K562 (cell line): ENCODE measurements around the gene RPL22L1. TPM values are rescaled to one million over a fixed set of nuclear protein-coding genes. Genes with fewer than 3 reads are reported as not detected.

Experiments
- ATAC-seq: fragments of 200-7000 bp; cut with Tn5 transposase; 3 replicates; pipeline ENCODE4 v1.9.1; 2020; ENCODE audit warnings: moderate library complexity
- BruUV-seq: library from RNA; stranded (reverse); fragments of 400-500 nt; replicated peaks from 2 replicates; lab custom pipeline; 2021; lab: Mats Ljungman, UMichigan
- CTCF ChIA-PET: fragments of 300-600 bp; formaldehyde crosslinking; extraction: SDS; loops from one replicate; lab custom pipeline; 2021; ENCODE audit warnings: low intra/inter-chr PET ratio; lab: Yijun Ruan, JAX
- POLR2A ChIA-PET: fragments of 300-600, 350-650 bp; sonication (Branson Sonifier 250); formaldehyde crosslinking; extraction: SDS; loops from one replicate; lab custom pipeline; 2021; ENCODE audit warnings: antibody characterized with exemption, inconsistent platforms; lab: Yijun Ruan, JAX
- DNase-seq, 4 experiments: peaks; one replicate each; pipeline versions ENCODE4 v3.0.0 to v3.0.0-alpha.2; 2011 to 2018; ENCODE audit warnings: low spot score in 3 of 4, mixed read lengths in 3 of 4; ENCODE audit errors: extremely low read depth in 1 of 4
- FAIRE-seq: peaks from 2 replicates; lab custom pipeline; 2011; peaks lifted over from hg19 to GRCh38; lab: Jason Lieb, UNC
- H2AFZ ChIP-seq: 2 replicates; pipeline ENCODE4 v1.6.0; 2011; ENCODE audit warnings: low read depth, low read length, control low read depth, inconsistent platforms
- H3K27ac ChIP-seq: fragments of 200-600 bp; 3 replicates; pipeline ENCODE4 v1.8.0; 2011; ENCODE audit warnings: low read depth, mild to moderate bottlenecking, control low read depth, inconsistent platforms, low read length, moderate library complexity, mixed read lengths; ENCODE audit errors: extremely low read depth
- H3K27me3 ChIP-seq, 2 experiments: fragments of 300-600 bp in 1 of 2; 2 replicates in 1 of 2; 3 replicates in 1 of 2; pipeline versions ENCODE4 v1.6.0 to v1.8.0; 2011; ENCODE audit warnings: inconsistent platforms in 2 of 2, low read length in 2 of 2, mild to moderate bottlenecking in 1 of 2, mixed read lengths in 1 of 2, moderate library complexity in 1 of 2; ENCODE audit not compliant: control insufficient read depth in 2 of 2, insufficient read depth in 2 of 2
- H3K36me3 ChIP-seq: fragments of 300-600 bp; 3 replicates; pipeline ENCODE4 v1.8.0; 2011; ENCODE audit warnings: mild to moderate bottlenecking, low read length, inconsistent platforms; ENCODE audit not compliant: control insufficient read depth, insufficient read depth
- H3K4me1 ChIP-seq, 2 experiments: fragments of 200-600 bp in 1 of 2; replicated peaks in 1 of 2; 2 replicates in 1 of 2; 3 replicates in 1 of 2; pipeline versions ENCODE4 v1.5.1 to v1.8.0; 2011; ENCODE audit warnings: inconsistent platforms in 2 of 2, low read length in 2 of 2, mild to moderate bottlenecking in 1 of 2, mixed read lengths in 1 of 2, moderate library complexity in 1 of 2; ENCODE audit not compliant: control insufficient read depth in 2 of 2, insufficient read depth in 2 of 2
- H3K4me2 ChIP-seq: 2 replicates; pipeline ENCODE4 v1.6.1; 2011; ENCODE audit warnings: low read length, control low read depth, inconsistent platforms, mixed read lengths; ENCODE audit not compliant: insufficient read depth
- H3K4me3 ChIP-seq: fragments of 200-600 bp; sonication (generic), shearing (Covaris generic); 2 replicates; pipeline ENCODE4 v1.5.1; 2016; ENCODE audit warnings: control low read depth, inconsistent platforms
- H3K79me2 ChIP-seq: fragments of 200-600 bp; 3 replicates; pipeline ENCODE4 v1.8.0; 2011; ENCODE audit warnings: low read length, inconsistent platforms; ENCODE audit not compliant: control insufficient read depth, insufficient read depth
- H3K9ac ChIP-seq, 2 experiments: 2 replicates each; pipeline versions ENCODE4 v1.6.0 to v1.6.1; 2011; ENCODE audit warnings: low read depth in 2 of 2, low read length in 2 of 2, control low read depth in 1 of 2, inconsistent platforms in 1 of 2, mild to moderate bottlenecking in 1 of 2, mixed read lengths in 1 of 2; ENCODE audit not compliant: insufficient read depth in 1 of 2
- H3K9me1 ChIP-seq: one replicate; pipeline ENCODE4 v1.6.0; 2011; ENCODE audit warnings: inconsistent platforms, mild to moderate bottlenecking, low read length, moderate library complexity; ENCODE audit not compliant: control insufficient read depth, insufficient read depth
- H3K9me3 ChIP-seq: replicated peaks from 2 replicates; pipeline ENCODE4 v1.5.1; 2011; ENCODE audit warnings: low read depth, low read length, inconsistent platforms; ENCODE audit not compliant: control insufficient read depth, insufficient read depth
- H4K20me1 ChIP-seq: replicated peaks from 2 replicates; pipeline ENCODE4 v1.6.1; 2011; ENCODE audit warnings: low read length, inconsistent platforms, mixed read lengths; ENCODE audit not compliant: control insufficient read depth, insufficient read depth
- CEBPB ChIP-seq: fragments of 450-650 bp; IDR thresholded peaks from 2 replicates; pipeline ENCODE4 v1.6.1; 2016; ENCODE audit warnings: missing genetic modification characterization, missing compliant biosample characterization
- CEBPG ChIP-seq, 3 experiments: fragments of 200-800 bp in 1 of 3; sonication (Bioruptor generic) in 1 of 3; sonication (generic) in 1 of 3; formaldehyde crosslinking in 1 of 3; IDR thresholded peaks in 2 of 3; conservative IDR thresholded peaks in 1 of 3; 2 replicates each; pipeline versions ENCODE4 v1.6.1 to v1.8.0; 2016 to 2022; ENCODE audit warnings: missing compliant biosample characterization in 2 of 3, missing genetic modification characterization in 2 of 3, mild to moderate bottlenecking in 1 of 3, missing genetic modification reagents in 1 of 3
- ELF1 ChIP-seq: fragments of 200-800 bp; sonication (Bioruptor generic); IDR thresholded peaks from 2 replicates; pipeline ENCODE4 v1.6.1; 2016; ENCODE audit warnings: missing genetic modification characterization, missing compliant biosample characterization
- ETV6 ChIP-seq, 3 experiments: fragments of 150-350 bp in 1 of 3; sonication (generic) in 1 of 3; formaldehyde crosslinking in 1 of 3; IDR thresholded peaks; 2 replicates each; pipeline versions ENCODE4 v1.6.1 to v1.8.0; 2014 to 2022; ENCODE audit warnings: borderline replicate concordance in 2 of 3, low read depth in 2 of 3, antibody characterized with exemption in 1 of 3, low read length in 1 of 3, mild to moderate bottlenecking in 1 of 3, missing genetic modification reagents in 1 of 3
- MYC ChIP-seq, 2 experiments: fragments of 250-450 bp in 1 of 2; sonication (Bioruptor Pico) in 1 of 2; IDR thresholded peaks; 2 replicates each; pipeline versions ENCODE4 v1.5.1 to v1.6.1; 2012 to 2021; ENCODE audit warnings: low read depth in 2 of 2, borderline replicate concordance in 1 of 2, improper control_type of control experiment in 1 of 2, low read length in 1 of 2, mild to moderate bottlenecking in 1 of 2, moderate library complexity in 1 of 2
- NFIX ChIP-seq: fragments of 250-450 bp; sonication (Bioruptor Pico); IDR thresholded peaks from 2 replicates; pipeline ENCODE4 v1.4.0; 2020; ENCODE audit warnings: low read depth, mild to moderate bottlenecking, moderate library complexity
- RBM25 ChIP-seq: fragments of 200-400 bp; formaldehyde crosslinking; IDR thresholded peaks from 2 replicates; pipeline ENCODE4 v1.6.1; 2018; ENCODE audit warnings: low read length, low read depth, moderate library complexity; ENCODE audit not compliant: severe bottlenecking
- RFX5 ChIP-seq: IDR thresholded peaks from 2 replicates; pipeline ENCODE4 v1.6.1; 2011; ENCODE audit warnings: low read depth, mild to moderate bottlenecking, improper control_type of control experiment, low read length
- RUNX1 ChIP-seq: sonication (generic); IDR thresholded peaks from 2 replicates; pipeline ENCODE4 v1.6.1; 2016; ENCODE audit warnings: antibody characterized with exemption, low read depth
- SIX5 ChIP-seq, 2 experiments: IDR thresholded peaks; 2 replicates each; pipeline ENCODE4 v1.6.1; 2011; ENCODE audit warnings: low read length in 2 of 2, borderline replicate concordance in 1 of 2, low read depth in 1 of 2, mild to moderate bottlenecking in 1 of 2, moderate library complexity in 1 of 2; ENCODE audit not compliant: insufficient read depth in 1 of 2
- SREBF2 ChIP-seq: sonication (generic); formaldehyde crosslinking; IDR thresholded peaks from 2 replicates; pipeline ENCODE4 v1.4.0; 2020; ENCODE audit warnings: mild to moderate bottlenecking, missing genetic modification reagents
- ZNF121 ChIP-seq: sonication (generic); formaldehyde crosslinking; conservative IDR thresholded peaks from 2 replicates; pipeline ENCODE4 v1.8.0; 2022; ENCODE audit warnings: missing genetic modification reagents
- ZNF316 ChIP-seq: fragments of 450-650 bp; IDR thresholded peaks from 2 replicates; pipeline ENCODE4 v1.6.1; 2016
- WGBS: fragments of 100-300 bp; shearing (Covaris generic); methylation state at CpG from one replicate; pipeline ENCODE4 v1.1.6; 2016; ENCODE audit warnings: low coverage, mixed read lengths; ENCODE audit not compliant: insufficient coverage; ENCODE audit errors: missing lambda C conversion rate; 5-methylcytosine and 5-hydroxymethylcytosine counted together
- in situ Hi-C: fragments of 300-500 bp; cut with MboI; formaldehyde crosslinking; loops from 4 replicates; pipeline ENCODE4 v1.15.0; 2018; ENCODE audit warnings: inconsistent platforms, mixed read lengths
- intact Hi-C: fragments of 100-400 bp; cut with micrococcal nuclease; formaldehyde crosslinking; loops from 2 replicates; pipeline ENCODE4 v1.14.2; 2022
- polyA plus RNA-seq, 8 experiments: library from polyadenylated mRNA; depleted of rRNA in 4 of 8; stranded (reverse) in 5 of 8; unstranded in 3 of 8; fragments of >200 nt; fragmentation: Nextera tagmentation in 2 of 8; fragmentation: Illumina TruSeq in 1 of 8; extraction: Ambion mirVana in 2 of 8; extraction: Trizol in 1 of 8; gene quantifications; 2 replicates each; pipeline versions ENCODE4 v1.2.1 to v1.2.3, GENCODE V29; 2011 to 2014; ENCODE audit warnings: inconsistent platforms in 1 of 8, missing spikeins in 1 of 8
- total RNA-seq, 7 experiments: library from RNA; depleted of rRNA in 6 of 7; stranded (reverse); fragments of >200 nt in 6 of 7; fragmentation: Illumina TruSeq in 2 of 7; extraction: Trizol in 2 of 7; gene quantifications; 2 replicates each; pipeline versions ENCODE4 v1.2.1 to v1.2.3, GENCODE V29; 2011 to 2021; ENCODE audit warnings: low replicate concordance in 1 of 7

RPL22L1 gene
- total and polyA plus RNA-seq, 9 of the 15 experiments (the other 6 are each of a cell fraction or from before 2014, with no cell fraction given) = 53.9 to 198 (median 108) TPM

DNA sequence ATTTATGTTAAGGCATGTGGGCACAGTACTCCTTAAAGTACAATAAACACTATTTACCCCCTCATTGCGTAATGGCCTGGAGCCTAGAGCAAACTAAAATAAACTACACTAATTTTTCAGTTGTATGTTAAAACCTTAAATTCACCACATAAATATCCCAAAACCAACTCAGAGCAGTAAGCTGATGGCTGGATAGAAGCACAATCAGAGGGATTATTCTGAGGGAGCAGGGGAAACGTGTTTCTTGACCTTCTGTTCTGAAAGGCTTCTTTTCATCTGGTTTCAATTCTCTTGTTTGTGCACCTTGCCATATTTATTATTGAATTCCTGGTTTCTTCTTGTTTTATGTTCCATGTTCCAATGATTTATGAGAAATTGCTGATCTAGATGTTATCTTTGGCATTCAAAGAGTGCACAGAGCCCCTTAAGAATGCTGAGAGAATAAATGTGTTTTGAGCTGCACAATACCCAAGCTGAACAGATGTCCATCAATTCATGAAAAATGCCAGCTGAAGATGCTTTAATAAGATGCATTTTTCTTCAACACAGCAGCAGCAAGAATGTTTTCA is 29.6 kb downstream of the RPL22L1 start:
- no peak for DNase-seq
- no peak overlapping the region for H3K27ac ChIP-seq
- H3K36me3 ChIP-seq = no peaks in the 10 kb centered on the region
- H3K4me1 ChIP-seq = no peaks in the 10 kb centered on the region
- no peak overlapping the region for H3K9ac ChIP-seq
- in situ Hi-C loops (no loop called here), intact Hi-C loops (no loop called here)
- H3K27me3 ChIP-seq = no peaks in the 10 kb centered on the region; a peak in 1 of 5 replicates
- WGBS = 59% methylated on average over 2 of the region's 2 CpGs
- H3K9me1 ChIP-seq = no peaks in the 10 kb centered on the region
- no peaks in the 10 kb centered on the region for H3K79me2 ChIP-seq
- no peaks in the 10 kb centered on the region for H3K9me3 ChIP-seq
- H3K4me3 ChIP-seq = no peak overlapping the region
- no peak for ATAC-seq
- no peaks in the 10 kb centered on the region for H4K20me1 ChIP-seq
- ChIA-PET POLR2A (interaction anchor here (0.5 to 1.8 kb wide), 9 partner anchors 11 to 729 kb away, joined by 3 to 5 read pairs (median 3); no protein-coding TSS in a partner anchor), CTCF (no interaction called here)
- no peak for FAIRE-seq
- BruUV-seq = no TSS peak
- H2AFZ ChIP-seq = no peak overlapping the region
- H3K4me2 ChIP-seq = no peak overlapping the region
- no peak for TF ChIP-seq ZNF121 (CRISPR knock-in tag)
- no peak for TF ChIP-seq ELF1 (tag)
- no peak for TF ChIP-seq NFIX
- no peak for TF ChIP-seq RUNX1
- peak; percentile 83 for TF ChIP-seq CEBPB (tag)
- TF ChIP-seq RBM25 = no peak
- TF ChIP-seq ZNF316 = peak; percentile 44
- no peak for TF ChIP-seq RFX5
- no peak for TF ChIP-seq ETV6 (IDR thresholded peaks at IDR 0.05; ENCODE audit: borderline replicate concordance in 1 of 2, low read depth in 2 of 2, low read length in 1 of 2)
- TF ChIP-seq ETV6 (CRISPR knock-in tag; IDR thresholded peaks at IDR 0.05; ENCODE audit: borderline replicate concordance) = no peak
- TF ChIP-seq MYC (IDR thresholded peaks at IDR 0.05; ENCODE audit: low read depth, low read length) = no peak
- no peak for TF ChIP-seq MYC (CRISPR knock-in tag; IDR thresholded peaks at IDR 0.05; ENCODE audit: borderline replicate concordance, low read depth)
- TF ChIP-seq CEBPG (CRISPR knock-in tag; IDR thresholded peaks at IDR 0.05) = no peak
- TF ChIP-seq CEBPG (tag; conservative IDR thresholded peaks at IDR 0.05 in 1 of 2, IDR thresholded peaks at IDR 0.05 in 1 of 2) = peak in 1 of 2 experiments; percentile 68; a peak in 2 of 4 replicates
- TF ChIP-seq SIX5 (IDR thresholded peaks at IDR 0.05; ENCODE audit: borderline replicate concordance in 1 of 2, insufficient read depth in 1 of 2, low read depth in 1 of 2, low read length in 2 of 2) = no peak
- no peak for TF ChIP-seq SREBF2 (CRISPR knock-in tag)
